Nucleus accumbens (tissue), 56 donors: Measurements from ENCODE around the gene CCDC144A.
"Not testable (repeated sequence)": the region's sequence is repeated elsewhere in the genome, so short reads cannot be mapped to it uniquely, and the experiment has no call there.

Experiments used
- DNase-seq, 56 donors: peaks; one replicate each; lab custom pipeline; 2025; lab: John Stamatoyannopoulos, UW

CCDC144A gene

GRCh38 chr17:16817201-16817600 lies 127.2 kb downstream of the CCDC144A start:
- no peak for DNase-seq

DNA sequence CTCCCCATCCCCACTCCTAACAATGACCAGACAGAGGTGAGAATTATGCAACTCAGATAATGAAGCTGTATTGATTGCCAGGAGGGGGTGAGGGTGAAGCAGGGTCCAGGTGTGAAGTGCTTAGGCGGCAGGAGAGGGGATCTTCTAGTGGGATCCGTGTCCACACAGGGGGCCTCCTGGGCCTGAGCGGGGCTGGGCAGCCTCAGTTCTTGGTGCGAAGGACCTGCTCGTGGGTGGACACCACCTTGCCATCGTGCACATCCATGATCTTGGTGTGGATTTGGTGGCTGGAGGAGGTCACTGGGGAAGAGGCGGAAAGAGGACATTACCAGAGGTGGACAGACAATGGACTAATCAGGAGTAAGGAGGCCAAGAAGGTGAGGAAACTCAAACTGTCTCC lies 127.9 kb downstream of the CCDC144A start:
- not testable (repeated sequence) for DNase-seq

GRCh38 chr17:16818340-16818739 lies 128.3 kb downstream of the CCDC144A start:
- DNase-seq = no peak

DNA sequence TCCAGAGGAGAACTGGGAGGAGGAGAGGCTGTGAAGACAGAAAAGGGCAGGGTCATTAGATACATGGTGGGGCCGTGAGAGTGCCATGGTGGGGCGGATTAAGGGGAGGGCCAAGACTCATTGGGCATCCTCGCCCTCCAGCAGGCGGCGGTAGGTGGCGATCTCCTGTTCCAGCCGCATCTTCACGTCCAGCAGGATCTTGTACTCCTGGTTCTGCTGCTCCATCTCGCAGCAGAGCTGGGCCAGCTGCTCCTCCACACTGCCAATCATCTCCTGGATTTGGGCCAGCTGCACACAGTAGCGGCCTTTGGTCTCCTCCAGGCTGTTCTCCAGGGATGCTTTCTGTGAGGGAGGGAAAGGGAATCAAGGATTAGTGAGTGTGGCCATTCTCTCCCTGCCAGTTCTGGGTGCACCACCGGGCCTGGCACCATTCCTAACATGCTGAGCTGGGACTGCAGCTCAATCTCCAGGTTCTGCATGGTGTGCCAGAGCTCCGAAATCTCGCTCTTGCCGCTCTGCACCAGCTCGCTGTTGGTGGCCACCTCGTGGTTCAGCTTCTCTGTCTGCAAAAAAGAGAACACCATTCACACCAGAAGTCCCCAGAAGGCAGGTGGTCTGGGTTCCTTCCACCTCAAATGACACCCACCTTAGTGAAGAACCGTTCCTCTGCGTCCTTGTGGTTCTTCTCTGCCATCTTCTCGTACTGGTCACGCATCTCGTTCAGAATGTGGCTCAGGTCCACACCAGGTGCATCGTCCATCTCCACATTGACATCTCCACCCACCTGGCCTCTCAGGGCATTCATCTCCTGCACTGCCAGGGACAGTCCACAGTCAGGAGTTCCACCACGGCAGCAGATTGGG lies 129.0 kb downstream of the CCDC144A start:
- peak in 2 of 56 donors; percentile 7 to 16 for DNase-seq

- DNase-seq = no peak
Measured at GRCh38 chr17:16820161-16820877, 130.3 kb downstream of the CCDC144A start.

DNA sequence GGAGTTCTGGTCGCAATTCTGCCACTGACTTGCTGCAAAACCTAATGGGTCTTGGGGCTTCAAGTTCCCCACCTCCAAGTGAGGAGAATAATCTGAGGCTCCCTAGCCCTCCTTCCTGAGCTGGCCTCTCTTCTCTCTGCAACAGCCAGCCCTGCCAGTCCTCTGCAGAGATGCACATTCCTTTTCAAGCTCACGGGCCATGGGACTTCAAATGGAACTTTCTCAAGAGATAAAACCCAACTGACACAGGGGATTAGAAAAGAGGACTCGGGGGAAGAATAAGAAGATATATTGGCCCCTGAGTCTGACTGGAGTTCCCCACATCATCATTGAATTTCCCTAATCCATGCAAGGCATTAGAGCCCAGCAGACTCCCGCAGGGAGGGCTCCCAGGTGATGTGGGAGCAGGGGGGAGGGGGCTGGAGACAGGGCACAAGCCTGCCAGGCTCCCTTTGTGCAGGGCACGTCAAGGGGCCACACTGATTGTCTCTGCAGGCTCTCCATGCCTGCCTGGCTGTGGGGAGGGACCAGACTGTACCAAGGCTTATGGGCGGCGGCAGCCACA lies 131.0 kb downstream of the CCDC144A start:
- no peak for DNase-seq

DNA sequence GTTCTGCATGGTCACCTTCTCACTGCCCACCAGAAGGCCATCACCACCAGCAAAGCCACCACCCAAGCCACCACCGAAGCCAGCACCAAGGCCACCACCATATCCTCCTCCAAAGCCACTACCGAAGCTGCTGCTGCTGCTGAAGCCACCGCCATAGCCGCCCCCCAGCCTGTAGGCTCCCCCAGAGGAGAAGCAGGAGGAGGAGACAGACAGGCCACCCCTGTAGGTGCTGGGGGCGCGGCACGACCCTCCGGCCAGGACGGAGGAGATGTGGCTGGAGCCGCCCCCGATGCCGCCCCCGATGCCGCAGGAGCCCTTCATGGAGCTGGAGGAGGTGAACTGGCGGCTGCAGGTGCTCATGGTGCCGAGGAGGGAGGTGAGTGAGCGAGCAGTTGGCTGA lies 132.1 kb downstream of the CCDC144A start:
- DNase-seq = not testable (repeated sequence)

GRCh38 chr17:16823768-16824406 lies 133.8 kb downstream of the CCDC144A start:
- DNase-seq = not testable (repeated sequence)
